Measurements from ENCODE around the gene FNBP1L. TPM values are rescaled to one million over a fixed set of nuclear protein-coding genes. Genes with fewer than 3 reads are reported as not detected.

FNBP1L gene
- total RNA-seq, 1 experiment from 2014 or later: 119 TPM

GRCh38 chr1:93495911-93496310, 48.0 kb downstream of the FNBP1L start:
- H3K23ac ChIP-seq (ENCODE audit: insufficient read length, low read depth, low read length): no peak overlapping the region
- H3K9me3 ChIP-seq (ENCODE audit: control insufficient read depth, low read depth, low read length): no peaks in the 10 kb centered on the region
- H4K8ac ChIP-seq (replicated peaks; ENCODE audit: insufficient read length, low read depth, low read length): no peak overlapping the region
- Mint-ChIP-seq H3K4me1 (peaks cover 28 to 35% of the 10 kb centered on the region in 2 experiments), H3K4me3 (no peak overlapping the region), H3K27ac (no peak overlapping the region), H3K36me3 (ENCODE audit: insufficient read depth in 1 of 3, low read depth in 3 of 3) (peaks cover 17 to 34% (median 20%) of the 10 kb centered on the region in 3 experiments), H3K27me3 (ENCODE audit: low read depth) (no peaks in the 10 kb centered on the region), H3K9me3 (peaks cover 0 to 2% of the 10 kb centered on the region in 2 experiments; a peak in 2 of 5 replicates)
- H2AK5ac ChIP-seq (ENCODE audit: insufficient read length, low read length): no peak overlapping the region
- WGBS (ENCODE audit: extremely low coverage, insufficient read length, low lambda C conversion rate): no CpG with 5 or more reads among the region's 1 CpG
- no peak overlapping the region for H2BK5ac ChIP-seq (ENCODE audit: insufficient read length, low read length)
- peaks cover 2% of the 10 kb centered on the region for H4K20me1 ChIP-seq (ENCODE audit: control insufficient read depth, insufficient read depth, insufficient read length)
- no peak overlapping the region for H4K91ac ChIP-seq (ENCODE audit: insufficient read length, low read depth, low read length)
- no peak for DNase-seq
- no peak overlapping the region for H3K4ac ChIP-seq (ENCODE audit: low read depth, low read length)
- H2AFZ ChIP-seq (ENCODE audit: low read length): no peak overlapping the region
- no peak overlapping the region for H3T11ph ChIP-seq (ENCODE audit: low read length)
- peaks cover 8% of the 10 kb centered on the region for H3K4me1 ChIP-seq (ENCODE audit: insufficient read depth, low read length)
- H3K14ac ChIP-seq (ENCODE audit: insufficient read depth, low read length): no peak overlapping the region
- peaks cover 43% of the 10 kb centered on the region; the same call in 1 of the 2 replicates for H3K79me2 ChIP-seq (ENCODE audit: insufficient read depth, low read length)
- H3K18ac ChIP-seq (ENCODE audit: insufficient read length, low read depth, low read length): no peak overlapping the region
- H3K27ac ChIP-seq (ENCODE audit: insufficient read length, low read depth, low read length): no peak overlapping the region
- H3K27me3 ChIP-seq (ENCODE audit: insufficient read depth, low read length): no peaks in the 10 kb centered on the region
- H3K79me1 ChIP-seq (ENCODE audit: insufficient read depth, low read depth, low read length, poor library complexity, severe bottlenecking): peaks cover 10% of the 10 kb centered on the region
- H2BK12ac ChIP-seq (ENCODE audit: insufficient read length, low read depth, low read length): no peak overlapping the region
- no peak overlapping the region for H2BK15ac ChIP-seq (ENCODE audit: low read depth, low read length)
- no peak overlapping the region for H2BK120ac ChIP-seq (ENCODE audit: low read depth, low read length, poor library complexity, severe bottlenecking)
- no peak overlapping the region for H3K56ac ChIP-seq (ENCODE audit: insufficient read length, low read depth, low read length)
- H3K4me2 ChIP-seq (ENCODE audit: insufficient read depth, insufficient read length, low read length): no peak overlapping the region
- no peak overlapping the region for H4K5ac ChIP-seq (ENCODE audit: insufficient read length, low read depth, low read length)
- H3K9ac ChIP-seq (ENCODE audit: extremely low read depth, insufficient read length, low read length): no peak overlapping the region
- H3K23me2 ChIP-seq (ENCODE audit: insufficient read length, low read depth, low read length, poor library complexity, severe bottlenecking): no peaks in the 10 kb centered on the region
- no peak overlapping the region for H2BK20ac ChIP-seq (ENCODE audit: low read depth, low read length, poor library complexity, severe bottlenecking)
- no peak for TF ChIP-seq CTCF (conservative IDR thresholded peaks at IDR 0.05)
